Fibroblast of lung (primary cell): ENCODE data around the gene KLK7. TPM values are rescaled to one million over a fixed set of nuclear protein-coding genes. Genes with fewer than 3 reads are reported as not detected.

Source experiments
- DNase-seq, 2 donors: peaks; one replicate each; pipeline versions ENCODE4 v3.0.0 to v3.0.0-alpha.2; 2010; ENCODE audit warnings: low read depth in 2 of 2
- H2AFZ ChIP-seq: 2 replicates; pipeline ENCODE4 v1.5.1; 2012; ENCODE audit warnings: low read length, control low read depth, inconsistent platforms
- H3K27ac ChIP-seq: 2 replicates; pipeline ENCODE4 v1.5.1; 2011; ENCODE audit warnings: low read length, control low read depth; ENCODE audit not compliant: insufficient read depth
- H3K27me3 ChIP-seq: 2 replicates; pipeline ENCODE4 v1.5.1; 2011; ENCODE audit warnings: mild to moderate bottlenecking, low read length; ENCODE audit not compliant: control insufficient read depth, insufficient read depth
- H3K36me3 ChIP-seq: 2 replicates; pipeline ENCODE4 v1.5.1; 2011; ENCODE audit warnings: low read length; ENCODE audit not compliant: control insufficient read depth, insufficient read depth
- H3K4me1 ChIP-seq: 2 replicates; pipeline ENCODE4 v1.5.1; 2011; ENCODE audit warnings: low read length; ENCODE audit not compliant: control insufficient read depth, insufficient read depth; ENCODE audit errors: extremely low read depth
- H3K4me2 ChIP-seq: 2 replicates; pipeline ENCODE4 v1.5.1; 2011; ENCODE audit warnings: low read length, control low read depth; ENCODE audit not compliant: insufficient read depth; ENCODE audit errors: extremely low read depth
- H3K4me3 ChIP-seq, 4 experiments: fragments of 200-600 bp in 1 of 4; sonication (generic) in 1 of 4; replicated peaks in 1 of 4; 2 replicates each; pipeline ENCODE4 v1.5.1; 2011 to 2016; ENCODE audit warnings: low read length in 4 of 4, low read depth in 3 of 4, mild to moderate bottlenecking in 3 of 4, control low read depth in 2 of 4, inconsistent platforms in 1 of 4, mixed read lengths in 1 of 4; ENCODE audit not compliant: insufficient read depth in 1 of 4; ENCODE audit errors: control extremely low read depth in 1 of 4
- H3K79me2 ChIP-seq: 2 replicates; pipeline ENCODE4 v1.5.1; 2012; ENCODE audit warnings: mild to moderate bottlenecking, low read length, inconsistent platforms; ENCODE audit not compliant: control insufficient read depth, insufficient read depth
- H3K9ac ChIP-seq: 2 replicates; pipeline ENCODE4 v1.5.1; 2011; ENCODE audit warnings: mild to moderate bottlenecking, low read length, control low read depth; ENCODE audit not compliant: insufficient read depth
- H3K9me3 ChIP-seq: 2 replicates; pipeline ENCODE4 v1.5.1; 2012; ENCODE audit warnings: low read depth, low read length; ENCODE audit not compliant: control insufficient read depth, insufficient read depth
- H4K20me1 ChIP-seq: 2 replicates; pipeline ENCODE4 v1.5.1; 2011; ENCODE audit warnings: low read length; ENCODE audit not compliant: control insufficient read depth, insufficient read depth; ENCODE audit errors: extremely low read depth
- CTCF ChIP-seq, 2 donors: IDR thresholded peaks in 1 of 2; conservative IDR thresholded peaks in 1 of 2; 1 replicate in 1 of 2; 2 replicates in 1 of 2; pipeline ENCODE4 v1.5.1; 2011 to 2012; ENCODE audit warnings: low read length in 2 of 2, control low read depth in 1 of 2, inconsistent platforms in 1 of 2, low read depth in 1 of 2, mild to moderate bottlenecking in 1 of 2
- EZH2 ChIP-seq: IDR thresholded peaks from 2 replicates; pipeline ENCODE4 v1.5.1; 2012; ENCODE audit warnings: low read length, control low read depth, mild to moderate bottlenecking; ENCODE audit errors: missing control alignments
- polyA plus RNA-seq, 2 donors: library from polyadenylated mRNA; depleted of rRNA in 1 of 2; stranded (reverse) in 1 of 2; unstranded in 1 of 2; fragments of >200 nt; gene quantifications; 2 replicates each; pipeline ENCODE4 v1.2.1, GENCODE V29; 2011 to 2012; ENCODE audit warnings: missing spikeins in 1 of 2
- total RNA-seq: library from RNA; depleted of rRNA; stranded (reverse); fragments of >200 nt; gene quantifications from 2 replicates; pipeline ENCODE4 v1.2.1, GENCODE V29; 2014

The KLK7 gene
- total and polyA plus RNA-seq, 2 donors (not counting 1 experiment from before 2014, with no cell fraction given): not detected

DNA sequence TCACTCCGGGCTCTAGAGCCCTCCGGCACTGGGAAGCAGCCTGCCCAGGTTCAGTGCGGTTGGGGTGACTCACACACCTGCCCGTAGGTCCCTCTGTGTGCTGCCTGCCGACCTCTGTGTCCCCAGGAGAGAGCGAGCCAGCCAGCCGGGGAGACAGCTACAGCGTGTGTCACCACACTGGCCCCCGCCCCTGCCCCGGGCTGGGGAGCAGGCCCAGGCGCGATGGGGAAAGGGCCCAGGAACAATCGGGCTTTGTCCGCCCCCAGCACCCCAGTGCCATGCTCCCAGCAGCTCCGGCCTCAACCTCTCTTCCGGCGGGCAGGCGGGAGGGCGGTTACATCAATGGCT lies 14.3 kb downstream of the KLK7 start, which contains the start of gene KLK6:
Gene KLK6, minus strand, starts transcription at position 179 of the 348 bp plus-strand sequence. CDS start 1,487 bp downstream, outside the sequence.
- H3K9ac ChIP-seq: no peak within 1 kb of the TSS
- no peaks in the 10 kb centered on the region for H3K36me3 ChIP-seq
- H3K4me1 ChIP-seq: no peaks in the 10 kb centered on the region
- no peak for DNase-seq
- H3K4me2 ChIP-seq: no peak within 1 kb of the TSS
- H3K27ac ChIP-seq: no peak within 1 kb of the TSS
- H4K20me1 ChIP-seq: no peaks in the 10 kb centered on the region
- H3K79me2 ChIP-seq: no peaks in the 10 kb centered on the region
- no peak within 1 kb of the TSS for H2AFZ ChIP-seq
- H3K4me3 ChIP-seq: no peak within 1 kb of the TSS
- H3K27me3 ChIP-seq: no peaks in the 10 kb centered on the region
- TF ChIP-seq EZH2: no peak
- TF ChIP-seq CTCF (conservative IDR thresholded peaks at IDR 0.05 in 1 of 2, IDR thresholded peaks at IDR 0.05 in 1 of 2; ENCODE audit: low read depth in 1 of 2, low read length in 2 of 2): no peak
- no peaks in the 10 kb centered on the region for H3K9me3 ChIP-seq

DNA sequence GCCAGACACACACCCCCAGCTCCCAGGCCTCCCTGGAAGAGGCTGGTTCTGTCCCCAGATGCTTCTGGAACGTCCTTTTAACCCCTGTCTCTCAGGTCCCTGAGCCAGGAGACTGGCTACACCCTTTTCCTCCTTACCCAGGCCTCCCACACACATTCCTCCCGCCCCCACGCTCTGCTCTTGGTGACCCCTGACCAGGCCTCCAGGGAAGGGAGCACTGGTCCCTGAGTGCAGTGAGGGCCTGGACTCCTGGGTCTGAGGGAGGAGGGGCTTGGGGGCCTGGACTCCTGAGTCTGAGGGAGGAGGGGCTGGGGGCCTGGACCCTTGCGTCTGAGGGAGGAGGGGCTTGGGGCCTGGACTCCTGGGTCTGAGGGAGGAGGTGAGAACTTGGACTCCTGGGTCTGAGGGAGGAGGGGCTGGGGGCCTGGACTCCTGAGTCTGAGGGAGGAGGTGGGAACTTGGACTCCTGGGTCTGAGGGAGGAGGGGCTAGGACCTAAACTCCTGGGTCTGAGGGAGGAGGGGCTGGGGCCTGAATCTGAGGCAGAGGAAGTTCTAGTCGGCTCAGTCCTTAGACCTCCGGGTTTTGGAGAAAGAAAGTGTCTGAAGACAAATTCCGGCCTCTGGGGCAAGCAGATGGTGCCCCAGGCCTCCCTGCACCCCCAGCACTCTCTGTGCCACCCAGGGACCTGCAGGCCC lies 14.9 kb downstream of the KLK7 start:
- Histone ChIP-seq H3K79me2 (no peaks in the 10 kb centered on the region), H3K27me3 (no peaks in the 10 kb centered on the region), H4K20me1 (no peaks in the 10 kb centered on the region), H3K27ac (no peak overlapping the region), H3K4me2 (no peak overlapping the region), H3K4me1 (no peaks in the 10 kb centered on the region), H2AFZ (no peak overlapping the region), H3K36me3 (no peaks in the 10 kb centered on the region), H3K4me3 (no peak overlapping the region), H3K9me3 (no peaks in the 10 kb centered on the region), H3K9ac (no peak overlapping the region)
- TF ChIP-seq CTCF (conservative IDR thresholded peaks at IDR 0.05 in 1 of 2, IDR thresholded peaks at IDR 0.05 in 1 of 2; ENCODE audit: low read depth in 1 of 2, low read length in 2 of 2) (no peak), EZH2 (no peak)
- no peak for DNase-seq

GRCh38 chr19:50967929-50968715 lies 15.6 kb downstream of the KLK7 start:
- Histone ChIP-seq H3K27ac (no peak overlapping the region), H3K4me1 (no peaks in the 10 kb centered on the region), H3K27me3 (no peaks in the 10 kb centered on the region), H4K20me1 (no peaks in the 10 kb centered on the region), H2AFZ (no peak overlapping the region), H3K9ac (no peak overlapping the region), H3K9me3 (no peaks in the 10 kb centered on the region), H3K4me3 (no peak overlapping the region), H3K36me3 (no peaks in the 10 kb centered on the region), H3K4me2 (no peak overlapping the region), H3K79me2 (no peaks in the 10 kb centered on the region)
- TF ChIP-seq EZH2 (no peak), CTCF (conservative IDR thresholded peaks at IDR 0.05 in 1 of 2, IDR thresholded peaks at IDR 0.05 in 1 of 2; ENCODE audit: low read depth in 1 of 2, low read length in 2 of 2) (no peak)
- DNase-seq: no peak
